ENCODE results near the gene STRA8.
A peak's percentile ranks its signal among the peaks of the same experiment; 100 is the strongest.

The STRA8 gene

GRCh38 chr7:135201350-135201749 is 32.3 kb upstream of the STRA8 start:
- in situ Hi-C loops (cut with HindIII; ENCODE audit: low sequenced_read_pairs): no loop called here
- no peak overlapping the region for H3K4me3 ChIP-seq (ENCODE audit: low read depth, low read length)
- no peak for TF ChIP-seq CTCF (IDR thresholded peaks at IDR 0.05; ENCODE audit: low read depth, low read length, missing control alignments)
- DNase-seq (ENCODE audit: low read depth): no peak

- no peak overlapping the region for H3K4me3 ChIP-seq (ENCODE audit: low read depth, low read length)
- peak; percentile 92 for DNase-seq (ENCODE audit: low read depth)
- TF ChIP-seq CTCF (IDR thresholded peaks at IDR 0.05; ENCODE audit: low read depth, low read length, missing control alignments): no peak
- in situ Hi-C loops (cut with HindIII; ENCODE audit: low sequenced_read_pairs): no loop called here
Observed at GRCh38 chr7:135204341-135204749, 29.3 kb upstream of the STRA8 start.

GRCh38 chr7:135204876-135205275 is 28.8 kb upstream of the STRA8 start:
- peak; percentile 28 for DNase-seq (ENCODE audit: low read depth)
- H3K4me3 ChIP-seq (ENCODE audit: low read depth, low read length): no peak overlapping the region
- in situ Hi-C loops (cut with HindIII; ENCODE audit: low sequenced_read_pairs): no loop called here
- TF ChIP-seq CTCF (IDR thresholded peaks at IDR 0.05; ENCODE audit: low read depth, low read length, missing control alignments): no peak

- no peak overlapping the region for H3K4me3 ChIP-seq (ENCODE audit: low read depth, low read length)
- no peak for DNase-seq (ENCODE audit: low read depth)
- in situ Hi-C loops (cut with HindIII; ENCODE audit: low sequenced_read_pairs): no loop called here
- TF ChIP-seq CTCF (IDR thresholded peaks at IDR 0.05; ENCODE audit: low read depth, low read length, missing control alignments): no peak
Observed at GRCh38 chr7:135205850-135206249, 27.8 kb upstream of the STRA8 start.

GRCh38 chr7:135206941-135207391 is 26.7 kb upstream of the STRA8 start:
- H3K4me3 ChIP-seq (ENCODE audit: low read depth, low read length): no peak overlapping the region
- TF ChIP-seq CTCF (IDR thresholded peaks at IDR 0.05; ENCODE audit: low read depth, low read length, missing control alignments): no peak
- in situ Hi-C loops (cut with HindIII; ENCODE audit: low sequenced_read_pairs): no loop called here
- no peak for DNase-seq (ENCODE audit: low read depth)

GRCh38 chr7:135207406-135208101 is 26.1 kb upstream of the STRA8 start:
- in situ Hi-C loops (cut with HindIII; ENCODE audit: low sequenced_read_pairs): no loop called here
- no peak for DNase-seq (ENCODE audit: low read depth)
- no peak for TF ChIP-seq CTCF (IDR thresholded peaks at IDR 0.05; ENCODE audit: low read depth, low read length, missing control alignments)
- H3K4me3 ChIP-seq (ENCODE audit: low read depth, low read length): no peak overlapping the region
